GM10248 (cell line): ENCODE data around the gene PGAM1.

Experiments
- CTCF ChIA-PET: fragments of 300-600 bp; sonication (Branson Sonifier 250); formaldehyde crosslinking; extraction: SDS; loops from one replicate; lab custom pipeline; 2021; ENCODE audit warnings: antibody characterized with exemption; lab: Yijun Ruan, JAX
- POLR2A ChIA-PET: fragments of 350-650 bp; sonication (Branson Sonifier 250); formaldehyde crosslinking; extraction: SDS; loops from one replicate; lab custom pipeline; 2020; ENCODE audit warnings: antibody characterized with exemption; lab: Yijun Ruan, JAX
- DNase-seq: peaks from one replicate; pipeline ENCODE4 v3.0.0; 2012; ENCODE audit errors: extremely low spot score
- CTCF ChIP-seq: IDR thresholded peaks from 2 replicates; pipeline ENCODE4 v1.5.1; 2012; ENCODE audit warnings: mild to moderate bottlenecking, low read depth; ENCODE audit errors: extremely low read depth, missing control alignments, control extremely low read depth

Gene PGAM1

GRCh38 chr10:97426776-97427570, 982 bp downstream of the PGAM1 start:
- no peak for TF ChIP-seq CTCF
- POLR2A ChIA-PET = interaction anchor here (0.6 kb wide), 3 partner anchors 14 to 138 kb away, joined by 4 to 5 read pairs (median 4); no protein-coding TSS in a partner anchor
- no peak for DNase-seq
- CTCF ChIA-PET = interaction anchor here (1.5 kb wide), 1 partner anchor 15 kb away, joined by 4 read pairs; no protein-coding TSS in a partner anchor

- no peak for DNase-seq
- no peak for TF ChIP-seq CTCF
- ChIA-PET CTCF (interaction anchor here (0.9 to 1.5 kb wide), 2 partner anchors 15 to 21 kb away, joined by 3 to 4 read pairs; no protein-coding TSS in a partner anchor), POLR2A (interaction anchor here (0.6 kb wide), 4 partner anchors 15 to 138 kb away, joined by 4 to 5 read pairs (median 4); no protein-coding TSS in a partner anchor)
Observed at GRCh38 chr10:97427571-97428179, 1.7 kb downstream of the PGAM1 start.

GRCh38 chr10:97428572-97428981, 2.6 kb downstream of the PGAM1 start:
- CTCF ChIA-PET = interaction anchor here (0.9 kb wide), 1 partner anchor 22 kb away, joined by 3 read pairs; no protein-coding TSS in a partner anchor
- no peak for DNase-seq
- POLR2A ChIA-PET = interaction anchor here (0.6 kb wide), 1 partner anchor 26 kb away, joined by 5 read pairs; no protein-coding TSS in a partner anchor
- TF ChIP-seq CTCF = no peak

GRCh38 chr10:97434055-97434454, 8.1 kb downstream of the PGAM1 start:
- DNase-seq = no peak
- POLR2A ChIA-PET = interaction anchor here (0.6 to 0.9 kb wide), 2 partner anchors 32 to 571 kb away, joined by 3 to 5 read pairs; no protein-coding TSS in a partner anchor
- TF ChIP-seq CTCF = no peak
- CTCF ChIA-PET = interaction anchor here (1.0 to 2.1 kb wide), 2 partner anchors 11 to 27 kb away, joined by 3 to 5 read pairs; no protein-coding TSS in a partner anchor

- ChIA-PET CTCF (interaction anchor here (1.0 to 2.1 kb wide), 2 partner anchors 10 to 28 kb away, joined by 3 to 5 read pairs; no protein-coding TSS in a partner anchor), POLR2A (interaction anchor here (0.6 to 0.9 kb wide), 3 partner anchors 32 to 571 kb away, joined by 3 to 5 read pairs (median 3); no protein-coding TSS in a partner anchor)
- DNase-seq = no peak
- TF ChIP-seq CTCF = no peak
Observed at GRCh38 chr10:97434557-97434956, 8.6 kb downstream of the PGAM1 start.

- no peak for TF ChIP-seq CTCF
- POLR2A ChIA-PET = interaction anchor here (0.7 kb wide), 1 partner anchor 48 kb away, joined by 3 read pairs; no protein-coding TSS in a partner anchor
- no peak for DNase-seq
Observed at GRCh38 chr10:97435211-97435610, 9.2 kb downstream of the PGAM1 start.

More at GRCh38 chr10:97435211-97435610, 9.2 kb downstream of the PGAM1 start:
- CTCF ChIA-PET = interaction anchor here (1.0 to 2.1 kb wide), 2 partner anchors 9 to 28 kb away, joined by 3 to 5 read pairs; no protein-coding TSS in a partner anchor
